HUES64 (cell line): ENCODE measurements around the gene HIVEP3.
A peak's percentile ranks its signal among the peaks of the same experiment; 100 is the strongest.

Source experiments
- H3K27ac ChIP-seq: 2 replicates; pipeline ENCODE4 v1.7.0; 2013; ENCODE audit warnings: low read depth, low read length, inconsistent platforms
- H3K27me3 ChIP-seq: 2 replicates; pipeline ENCODE4 v1.6.1; 2013; ENCODE audit warnings: mild to moderate bottlenecking, low read length; ENCODE audit not compliant: insufficient read depth
- H3K36me3 ChIP-seq: 2 replicates; pipeline ENCODE4 v1.6.1; 2013; ENCODE audit warnings: mild to moderate bottlenecking, low read length; ENCODE audit not compliant: insufficient read depth
- H3K4me1 ChIP-seq: 2 replicates; pipeline ENCODE4 v1.6.1; 2013; ENCODE audit warnings: mild to moderate bottlenecking, low read length, moderate library complexity; ENCODE audit not compliant: insufficient read depth
- H3K4me3 ChIP-seq: 2 replicates; pipeline ENCODE4 v1.5.1; 2013; ENCODE audit warnings: mild to moderate bottlenecking, low read length, moderate library complexity
- H3K9ac ChIP-seq: 2 replicates; pipeline ENCODE4 v1.6.1; 2013; ENCODE audit warnings: mild to moderate bottlenecking, low read depth, low read length
- H3K9me3 ChIP-seq: 2 replicates; pipeline ENCODE4 v1.6.1; 2013; ENCODE audit warnings: low read depth, low read length; ENCODE audit not compliant: insufficient read depth
- WGBS: fragments of 150-250, 120-280 bp; methylation state at CpG from one replicate; pipeline ENCODE4 v1.1.7; 2013; ENCODE audit warnings: missing lambda C conversion rate; 5-methylcytosine and 5-hydroxymethylcytosine counted together

The HIVEP3 gene

GRCh38 chr1:41880950-41881885, 37.5 kb downstream of the HIVEP3 start:
- WGBS: 97% methylated on average over 3 of the region's 5 CpGs
- Histone ChIP-seq H3K9ac (no peak overlapping the region), H3K4me3 (no peak overlapping the region), H3K4me1 (peaks cover 14% of the 10 kb centered on the region; the same call in 1 of the 2 replicates), H3K36me3 (no peaks in the 10 kb centered on the region), H3K9me3 (no peaks in the 10 kb centered on the region), H3K27ac (no peak overlapping the region), H3K27me3 (no peaks in the 10 kb centered on the region)

GRCh38 chr1:41880261-41880660, 38.5 kb downstream of the HIVEP3 start:
- Histone ChIP-seq H3K4me3 (no peak overlapping the region), H3K9me3 (no peaks in the 10 kb centered on the region), H3K9ac (no peak overlapping the region), H3K36me3 (no peaks in the 10 kb centered on the region), H3K27ac (no peak overlapping the region), H3K4me1 (peaks cover 14% of the 10 kb centered on the region; the same call in 1 of the 2 replicates), H3K27me3 (no peaks in the 10 kb centered on the region)
- 73% methylated on average over 4 of the region's 4 CpGs for WGBS

DNA sequence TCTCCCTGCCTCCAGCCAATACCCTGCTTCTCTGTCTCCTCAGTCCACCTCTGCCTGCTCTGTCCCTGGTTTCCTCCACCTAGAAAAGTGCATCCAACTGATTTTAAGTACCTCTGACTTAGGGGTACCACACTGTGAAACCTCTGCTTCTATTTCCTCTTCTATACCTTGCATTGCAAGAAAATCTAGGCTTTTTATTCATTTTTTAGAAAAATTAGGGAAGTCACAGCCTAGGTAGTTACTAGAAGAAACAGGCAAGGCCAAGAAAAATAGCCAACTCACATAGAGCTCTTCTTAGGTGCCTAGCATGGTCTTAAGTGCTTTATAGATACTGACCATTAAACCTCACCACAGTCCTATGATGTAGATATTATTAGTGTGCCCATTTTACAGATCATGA, 39.1 kb downstream of the HIVEP3 start:
- Histone ChIP-seq H3K4me1 (peaks cover 20% of the 10 kb centered on the region), H3K4me3 (no peak overlapping the region), H3K9me3 (no peaks in the 10 kb centered on the region), H3K36me3 (no peaks in the 10 kb centered on the region), H3K9ac (no peak overlapping the region), H3K27me3 (no peaks in the 10 kb centered on the region), H3K27ac (no peak overlapping the region)

- Histone ChIP-seq H3K36me3 (no peaks in the 10 kb centered on the region), H3K4me3 (no peak overlapping the region), H3K9ac (no peak overlapping the region), H3K4me1 (peaks cover 27% of the 10 kb centered on the region), H3K9me3 (no peaks in the 10 kb centered on the region), H3K27me3 (no peaks in the 10 kb centered on the region), H3K27ac (no peak overlapping the region)
- 90% methylated on average over 5 of the region's 5 CpGs for WGBS
Observed at GRCh38 chr1:41878911-41879310, 39.8 kb downstream of the HIVEP3 start.

GRCh38 chr1:41878495-41878894, 40.2 kb downstream of the HIVEP3 start:
- Histone ChIP-seq H3K36me3 (no peaks in the 10 kb centered on the region), H3K4me3 (no peak overlapping the region), H3K4me1 (peaks cover 31% of the 10 kb centered on the region), H3K27ac (no peak overlapping the region), H3K9me3 (no peaks in the 10 kb centered on the region), H3K27me3 (no peaks in the 10 kb centered on the region), H3K9ac (no peak overlapping the region)
- WGBS: no CpG with 5 or more reads among the region's 1 CpG

- WGBS: 59% methylated on average over 3 of the region's 3 CpGs
- Histone ChIP-seq H3K9me3 (no peaks in the 10 kb centered on the region), H3K36me3 (no peaks in the 10 kb centered on the region), H3K4me3 (no peak overlapping the region), H3K27ac (no peak overlapping the region), H3K27me3 (no peaks in the 10 kb centered on the region), H3K9ac (no peak overlapping the region), H3K4me1 (peaks cover 33% of the 10 kb centered on the region)
Observed at GRCh38 chr1:41876576-41877445, 41.9 kb downstream of the HIVEP3 start.

DNA sequence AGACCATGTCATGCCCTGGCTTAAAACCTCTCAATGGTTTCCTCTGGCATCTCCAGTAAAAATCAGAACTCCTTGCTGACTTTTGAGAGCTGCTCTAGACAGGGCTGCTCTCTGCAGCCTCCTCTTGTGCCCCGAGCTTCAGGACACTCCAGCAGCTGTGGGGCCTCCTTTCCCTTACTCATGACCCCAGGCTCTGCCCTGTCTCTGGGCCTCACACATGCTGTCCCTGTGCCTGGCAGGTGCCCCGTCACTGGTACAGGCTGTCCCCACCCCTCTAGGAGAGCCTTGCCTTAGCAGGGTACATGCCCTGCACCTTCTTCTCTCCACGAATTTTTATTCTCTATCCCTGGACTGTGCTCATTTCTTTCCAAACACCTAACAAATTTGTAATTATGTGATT, 43.2 kb downstream of the HIVEP3 start:
- no peaks in the 10 kb centered on the region for H3K27me3 ChIP-seq
- H3K27ac ChIP-seq: no peak overlapping the region
- no peaks in the 10 kb centered on the region for H3K9me3 ChIP-seq
- H3K4me3 ChIP-seq: no peak overlapping the region
- H3K4me1 ChIP-seq: peaks cover 40% of the 10 kb centered on the region
- WGBS: 86% methylated on average over 3 of the region's 3 CpGs
- H3K9ac ChIP-seq: no peak overlapping the region
- no peaks in the 10 kb centered on the region for H3K36me3 ChIP-seq

DNA sequence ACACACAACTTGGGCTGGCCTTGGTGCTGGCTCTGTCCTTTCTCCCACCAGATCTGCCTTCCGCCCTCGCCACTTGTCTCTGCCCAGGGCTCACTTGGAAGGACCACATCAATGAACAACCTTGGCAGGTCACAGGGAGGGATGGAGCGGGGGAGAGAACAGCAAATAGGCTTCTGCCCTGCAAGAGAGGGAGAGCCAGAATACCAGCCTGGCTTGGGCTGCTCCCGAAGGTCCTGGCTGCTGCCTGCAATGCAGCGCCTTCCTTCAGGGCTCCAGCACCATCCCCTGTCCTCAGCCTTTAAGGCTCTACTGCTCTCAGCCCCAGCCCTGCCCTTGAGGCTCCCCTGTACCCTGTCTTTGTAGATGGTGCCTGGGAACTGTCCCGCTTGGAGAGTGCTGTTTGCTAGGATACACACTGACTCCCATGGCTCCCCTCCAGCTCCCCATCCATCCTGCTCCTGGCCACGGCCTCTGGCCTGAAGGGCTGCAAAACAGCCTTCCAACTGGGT, 43.8 kb downstream of the HIVEP3 start:
- H3K36me3 ChIP-seq: no peaks in the 10 kb centered on the region
- H3K9me3 ChIP-seq: no peaks in the 10 kb centered on the region
- no peaks in the 10 kb centered on the region for H3K27me3 ChIP-seq
- H3K9ac ChIP-seq: no peak overlapping the region
- no peak overlapping the region for H3K27ac ChIP-seq
- H3K4me3 ChIP-seq: no peak overlapping the region
- H3K4me1 ChIP-seq: peaks cover 45% of the 10 kb centered on the region
- WGBS: 78% methylated on average over 7 of the region's 7 CpGs

- WGBS: 56% methylated on average over 6 of the region's 6 CpGs
- Histone ChIP-seq H3K9me3 (no peaks in the 10 kb centered on the region), H3K4me3 (no peak overlapping the region), H3K9ac (no peak overlapping the region), H3K27me3 (no peaks in the 10 kb centered on the region), H3K36me3 (no peaks in the 10 kb centered on the region), H3K4me1 (peaks cover 51% of the 10 kb centered on the region), H3K27ac (peak overlapping the region; percentile 20; the same call in 1 of the 2 replicates)
Observed at GRCh38 chr1:41874151-41874719, 44.5 kb downstream of the HIVEP3 start.

DNA sequence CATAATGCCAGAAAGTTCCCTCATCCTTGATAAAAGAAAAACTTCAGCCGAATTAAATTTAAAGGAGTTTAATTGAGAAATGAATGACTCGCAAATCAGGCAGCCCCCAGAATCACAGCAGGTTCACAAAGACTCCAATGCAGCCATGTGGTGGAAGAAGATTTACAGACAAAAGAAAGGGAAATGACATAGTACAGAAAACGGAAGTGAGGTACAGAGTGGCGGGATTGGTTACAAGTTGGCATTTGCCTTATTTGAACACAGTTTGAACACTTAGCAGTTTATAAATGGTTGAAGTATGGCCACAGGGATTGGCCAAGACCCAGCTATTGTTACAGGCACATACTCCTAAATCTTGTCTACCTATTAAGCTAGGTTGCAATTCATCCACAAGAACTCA, 46.6 kb downstream of the HIVEP3 start:
- Histone ChIP-seq H3K27me3 (no peaks in the 10 kb centered on the region), H3K9ac (no peak overlapping the region), H3K9me3 (no peaks in the 10 kb centered on the region), H3K4me1 (peaks cover 39% of the 10 kb centered on the region), H3K27ac (no peak overlapping the region), H3K36me3 (no peaks in the 10 kb centered on the region), H3K4me3 (no peak overlapping the region)
- WGBS: 97% methylated on average over 4 of the region's 4 CpGs
